ENCODE data around the gene WDR27.

WDR27 gene

GRCh38 chr6:169589699-169590257, 112.1 kb downstream of the WDR27 start:
- DNase-seq = no peak

DNA sequence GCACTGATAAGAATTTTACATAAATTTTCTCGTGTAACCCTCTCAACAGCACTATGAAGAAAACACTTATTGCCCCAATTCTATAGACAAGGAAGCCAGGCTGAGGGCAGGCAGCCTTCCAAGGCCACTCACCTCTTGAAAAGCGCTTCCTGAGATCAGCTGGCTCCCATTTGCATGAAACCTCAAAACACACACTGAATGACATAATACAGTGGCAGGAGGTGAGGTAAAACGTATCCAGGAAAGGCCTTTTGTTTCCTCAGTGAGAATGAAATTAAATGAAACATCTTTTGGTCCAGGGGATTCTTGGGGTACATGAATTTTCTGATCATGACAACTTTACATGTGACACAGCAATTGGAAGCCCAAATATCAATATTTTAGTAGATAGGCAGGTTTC, 112.5 kb downstream of the WDR27 start:
- DNase-seq = no peak

- no peak for DNase-seq
These were observed 113.9 kb downstream of the WDR27 start for GRCh38 chr6:169587975-169588374.

DNA sequence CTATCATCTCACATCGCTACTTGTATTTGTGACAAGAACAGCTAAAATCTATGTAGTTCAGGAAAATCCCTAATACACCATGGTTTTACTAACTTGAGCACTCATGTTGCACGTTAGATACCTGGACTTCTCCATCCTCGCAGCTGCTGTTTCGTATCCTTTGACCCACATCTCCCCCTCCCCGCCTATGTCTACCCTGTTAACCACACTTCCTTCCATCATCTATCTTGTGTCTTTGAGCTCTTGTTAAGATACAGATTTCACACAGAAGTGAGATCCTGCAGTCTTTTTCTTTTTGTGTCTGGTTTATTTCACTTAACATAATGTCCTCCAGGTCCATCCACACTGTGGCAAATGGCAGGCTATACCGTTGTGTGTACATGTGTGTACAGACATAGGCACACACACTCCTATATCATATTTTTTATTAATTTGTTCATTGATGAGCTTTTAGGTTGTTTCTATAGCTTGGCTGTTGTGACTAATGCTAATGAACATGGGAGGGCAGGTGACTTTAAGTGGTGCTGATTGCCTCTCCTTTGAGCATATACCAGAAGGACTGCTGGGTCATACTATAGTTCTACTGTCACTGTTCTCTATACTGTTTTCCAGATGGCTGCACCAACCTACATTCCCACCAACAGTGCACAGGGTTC, 117.8 kb downstream of the WDR27 start:
- no peak for DNase-seq

DNA sequence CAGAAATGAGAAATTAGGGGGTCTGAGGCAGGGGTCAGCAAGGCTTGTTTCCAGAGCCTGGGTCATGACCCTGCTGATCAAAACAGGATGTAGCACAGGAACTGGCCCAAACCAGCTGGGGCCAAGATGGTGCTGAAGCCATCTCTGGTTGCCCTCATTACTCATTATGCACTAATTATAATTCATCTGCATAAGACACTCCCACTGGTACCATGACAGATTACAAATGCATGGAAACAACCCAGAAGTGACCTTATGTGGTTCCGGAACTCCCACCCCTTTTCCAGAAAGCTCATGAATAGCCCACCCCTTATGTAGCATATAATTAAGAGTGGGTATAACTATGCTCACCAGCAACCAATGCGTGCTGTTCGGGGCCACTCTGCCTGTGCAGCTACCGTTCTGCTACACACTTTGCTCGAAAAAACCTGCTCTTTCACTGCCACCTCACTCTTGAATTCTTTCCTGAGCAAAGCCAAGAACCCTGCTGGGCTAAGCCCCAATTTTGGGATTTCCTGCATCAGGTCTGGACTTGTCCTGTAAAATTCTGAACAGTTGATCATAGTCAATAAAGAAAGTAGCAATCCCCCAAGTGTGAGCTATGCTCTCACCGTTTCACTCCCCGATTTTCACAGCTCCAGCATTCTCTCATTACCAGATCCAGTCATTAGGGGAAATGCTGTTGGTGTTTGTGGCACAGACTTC, 122.3 kb downstream of the WDR27 start:
- no peak for DNase-seq

DNA sequence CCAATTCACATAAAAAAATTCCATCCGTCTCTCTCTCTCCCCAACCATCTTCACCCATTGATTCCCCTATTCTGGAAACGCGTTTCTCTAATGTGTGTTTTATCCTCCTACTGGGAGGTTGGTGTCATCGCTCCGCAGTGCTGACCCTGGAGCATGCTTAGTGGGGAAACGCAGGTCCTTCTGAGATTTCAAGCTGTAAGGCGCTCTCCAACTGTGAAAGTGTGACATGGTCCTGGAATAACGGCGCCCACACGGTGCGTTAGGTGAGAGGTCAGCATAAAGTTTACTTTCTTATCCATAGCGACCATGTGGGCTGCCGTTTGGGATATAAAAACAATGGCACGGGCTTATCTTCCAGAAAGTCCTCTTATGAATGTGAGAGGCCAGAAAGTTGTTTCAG, 123.9 kb downstream of the WDR27 start:
- DNase-seq = no peak

DNA sequence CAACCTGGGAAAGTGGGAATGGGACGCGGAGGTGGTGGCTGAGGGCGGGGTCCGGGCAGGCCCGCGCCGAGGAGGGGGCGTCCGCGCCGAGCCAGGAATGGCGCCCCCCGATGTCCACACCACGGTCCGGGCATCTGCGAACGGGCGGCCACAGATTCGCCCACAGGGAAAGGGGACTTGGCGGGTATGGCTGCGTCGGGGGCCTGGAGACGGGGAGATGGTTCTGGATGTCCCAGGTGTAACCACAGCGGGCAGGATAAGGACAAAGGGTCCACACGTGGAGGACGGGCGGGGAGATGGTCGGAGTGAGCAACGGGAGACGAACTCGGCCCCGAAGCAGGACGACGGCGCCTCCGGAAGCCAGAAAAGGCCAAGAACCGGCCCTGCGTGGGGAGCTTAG, 124.6 kb downstream of the WDR27 start:
- no peak for DNase-seq

DNA sequence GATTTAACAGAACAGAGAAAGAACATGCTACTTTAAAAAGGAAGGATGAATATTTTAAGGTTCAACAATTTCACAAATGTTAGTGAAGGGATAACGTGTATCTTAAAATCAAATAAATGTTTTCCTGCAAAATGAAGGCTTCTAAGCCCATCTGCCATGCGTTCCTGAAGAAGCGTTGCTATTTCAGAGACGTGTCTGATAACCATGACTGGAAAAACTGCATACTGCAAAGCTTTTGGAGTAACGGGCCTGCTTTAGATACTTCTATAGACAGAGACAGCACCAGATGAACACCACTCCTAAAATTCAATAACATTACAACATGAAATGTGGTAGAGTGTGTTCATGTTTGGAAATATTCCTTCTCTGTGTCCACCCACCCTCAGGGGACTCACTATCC, 126.0 kb downstream of the WDR27 start:
- no peak for DNase-seq

DNA sequence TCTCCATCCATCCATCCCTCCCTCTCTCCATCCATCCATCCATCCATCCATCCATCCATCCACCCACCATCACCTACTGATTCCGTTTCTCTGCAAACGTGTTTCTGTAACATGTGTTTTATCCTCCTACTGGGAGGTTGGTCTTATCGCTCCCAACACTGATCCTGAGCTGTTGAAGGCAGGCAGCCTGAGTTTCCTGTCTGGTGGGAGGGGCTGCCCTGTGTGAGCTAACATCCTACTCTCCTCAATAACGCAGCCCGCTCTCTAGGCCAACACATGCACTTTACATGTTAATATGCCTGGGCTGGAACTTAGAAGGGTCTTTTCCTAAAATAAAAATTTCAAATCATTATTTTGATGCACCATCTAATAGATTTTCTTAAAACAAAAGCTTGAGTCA, 126.5 kb downstream of the WDR27 start:
- no peak for DNase-seq

GRCh38 chr6:169574420-169574819, 127.4 kb downstream of the WDR27 start:
- no peak for DNase-seq

GRCh38 chr6:169573883-169574282, 127.9 kb downstream of the WDR27 start:
- DNase-seq = no peak

DNA sequence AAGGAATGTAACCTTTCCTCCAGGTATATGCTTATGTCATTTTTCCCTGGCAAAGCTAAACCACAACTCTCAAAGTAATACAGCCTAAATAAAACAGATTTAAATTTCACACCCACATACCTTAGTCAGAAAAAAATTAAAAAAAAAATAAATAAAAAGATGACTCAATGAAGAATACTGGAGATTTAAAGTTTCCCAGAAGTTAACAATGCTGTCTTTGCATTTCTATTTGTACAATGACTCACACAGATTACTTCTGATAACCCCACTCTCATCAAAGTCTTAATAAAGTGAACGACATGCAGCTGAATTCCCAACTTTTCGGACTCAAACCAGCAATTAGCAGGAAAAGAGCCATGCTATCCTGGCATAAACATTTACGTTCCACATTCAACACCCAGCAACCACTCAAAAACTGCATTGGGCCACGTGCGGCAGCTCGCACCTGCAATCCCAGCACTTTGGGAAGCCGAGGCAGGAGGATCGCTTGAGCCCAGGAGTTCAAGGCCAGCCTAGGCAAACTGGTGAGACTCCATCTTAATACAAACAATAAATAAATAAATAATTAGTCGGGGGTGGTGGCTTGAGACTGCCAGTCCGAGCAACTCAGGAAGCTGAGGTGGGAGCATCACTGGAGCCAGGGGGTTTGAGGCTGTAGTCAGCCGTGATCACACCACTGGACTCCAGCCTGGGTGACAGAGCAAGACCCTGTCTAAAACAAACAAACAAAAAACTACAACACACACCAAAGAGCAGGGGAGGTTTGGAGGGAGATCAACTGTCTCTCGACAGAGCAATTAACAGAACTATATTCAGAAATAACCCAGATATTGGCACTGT, 130.5 kb downstream of the WDR27 start:
- DNase-seq = no peak

DNA sequence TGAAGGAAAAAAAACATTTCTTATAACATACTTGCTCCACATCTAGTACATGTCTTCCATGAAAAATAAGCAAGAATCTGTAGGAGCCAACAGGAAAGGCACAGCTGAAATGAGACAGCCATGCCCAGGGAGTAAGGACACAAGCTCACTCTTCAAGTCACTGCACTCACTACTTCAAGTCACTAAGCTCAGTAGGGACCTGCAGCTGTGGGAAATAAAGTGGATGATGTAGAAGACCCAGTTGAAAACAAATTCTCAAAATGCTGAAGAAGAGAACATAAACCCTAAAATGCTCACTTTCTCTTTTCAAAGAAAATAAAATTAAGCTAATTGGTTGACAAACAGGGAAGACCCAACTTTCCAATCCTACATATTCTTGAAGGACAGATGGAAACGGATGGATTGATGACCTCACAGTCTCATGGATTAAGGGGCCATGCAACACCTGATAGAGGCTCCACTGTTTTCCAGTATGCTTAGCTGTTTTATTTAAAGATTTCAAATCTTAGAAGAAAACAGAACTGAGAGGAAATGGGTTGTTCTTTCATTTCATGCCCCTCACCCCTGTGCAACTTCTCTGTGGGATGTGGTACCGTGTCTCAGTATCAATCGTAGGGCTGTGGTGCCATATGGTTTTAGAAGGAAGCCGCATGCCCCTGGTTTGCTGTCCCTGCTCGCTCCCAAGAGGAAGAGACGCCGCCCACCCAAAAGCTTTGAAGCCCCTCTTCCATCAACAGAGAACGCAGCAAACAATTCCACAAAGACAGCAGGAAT, 133.3 kb downstream of the WDR27 start:
- no peak for DNase-seq

GRCh38 chr6:169567819-169568218, 134.0 kb downstream of the WDR27 start:
- DNase-seq = no peak

DNA sequence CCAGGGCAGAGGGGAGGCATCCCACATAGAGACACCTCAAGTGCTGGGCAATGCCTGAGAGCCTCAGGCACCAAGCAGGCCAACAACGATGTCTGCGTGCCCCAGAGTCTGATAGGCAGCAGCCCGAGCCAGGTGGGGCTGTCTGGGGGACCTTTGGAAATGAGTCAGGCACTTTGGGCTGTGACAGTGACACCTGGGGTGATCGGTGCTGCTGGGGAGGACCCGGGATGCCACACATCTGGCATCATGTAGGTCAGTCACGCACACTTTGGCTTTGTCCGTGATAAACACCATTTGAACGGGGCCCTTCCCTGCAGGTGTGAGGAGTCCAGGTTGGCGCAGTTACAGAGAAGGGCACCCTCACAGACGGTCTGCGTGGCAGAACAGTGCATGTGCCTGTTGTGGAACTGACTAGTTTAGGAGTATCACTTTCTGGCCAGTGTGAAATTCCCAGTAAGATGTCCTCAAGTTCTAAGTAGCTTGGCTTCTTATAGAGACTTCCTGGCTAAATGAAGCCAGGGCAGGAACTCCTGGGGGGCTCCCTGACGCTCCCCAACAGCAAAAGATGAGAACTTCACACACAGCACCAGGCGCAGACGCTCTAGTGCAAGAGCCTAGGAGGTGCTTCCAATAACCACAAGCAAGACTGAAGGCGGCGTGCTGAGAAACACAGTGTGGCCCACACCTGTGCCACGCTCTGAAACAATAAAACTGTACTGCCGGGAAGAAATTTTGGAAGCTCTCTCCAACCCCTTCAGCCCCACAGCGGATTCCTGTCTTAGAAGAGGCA, 134.7 kb downstream of the WDR27 start:
- no peak for DNase-seq

- DNase-seq = no peak
These were observed 135.5 kb downstream of the WDR27 start for GRCh38 chr6:169566319-169566718.

DNA sequence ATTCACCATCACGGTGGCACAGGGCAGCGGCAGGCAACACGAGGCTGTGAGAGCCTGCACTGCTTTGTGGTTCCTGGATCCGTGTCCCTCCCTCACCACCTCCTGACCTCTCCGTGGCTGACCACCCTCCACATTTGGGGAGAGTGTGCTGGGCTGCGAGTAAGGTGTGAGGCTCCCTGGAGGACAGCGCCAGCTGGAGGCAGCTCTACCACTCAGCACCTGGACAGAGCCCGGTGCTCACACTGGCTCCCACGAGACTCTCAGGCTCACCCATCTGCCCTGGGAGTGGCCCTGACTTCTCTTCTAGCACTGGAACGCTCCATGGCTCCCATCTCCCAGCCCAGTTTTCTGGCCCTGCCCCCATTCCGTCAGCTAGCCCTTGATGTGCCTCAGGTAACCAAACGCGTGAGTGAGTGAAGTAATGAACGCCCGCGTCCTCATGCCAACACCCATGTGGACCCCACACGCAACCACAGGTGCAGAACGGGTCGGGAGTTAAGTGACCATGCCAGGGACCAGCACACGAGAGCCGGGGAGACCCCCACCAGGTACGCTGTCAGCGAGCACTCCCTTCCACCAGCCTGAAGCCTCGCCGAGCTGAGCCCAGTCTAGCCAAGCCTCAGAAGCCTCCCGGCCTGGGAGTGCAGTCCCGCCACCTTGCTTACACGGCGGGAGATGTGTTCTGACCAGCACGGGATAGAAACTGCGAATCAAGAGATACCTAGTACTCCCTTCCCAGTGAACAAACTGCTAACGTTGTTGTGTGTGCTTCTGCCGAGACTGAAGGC, 137.2 kb downstream of the WDR27 start:
- DNase-seq = no peak

DNA sequence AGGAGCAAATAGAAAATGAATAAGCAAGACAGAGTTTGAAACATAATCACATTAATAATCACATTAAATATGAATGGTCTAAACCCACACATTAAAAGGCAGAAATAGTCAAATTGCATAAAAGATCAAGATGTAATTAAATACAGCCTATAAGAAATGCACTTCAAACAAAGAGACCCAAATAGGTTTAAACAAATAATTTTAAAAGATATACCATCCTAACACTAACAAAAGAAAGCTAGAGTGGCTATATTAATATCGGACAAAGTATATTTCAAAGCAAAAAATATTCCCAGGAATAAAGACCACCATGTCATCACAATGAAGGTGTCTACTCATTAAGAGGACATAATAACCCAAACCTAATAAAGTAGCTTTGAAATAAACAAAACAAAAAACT, 140.2 kb downstream of the WDR27 start:
- no peak for DNase-seq

- no peak for DNase-seq
These were observed 142.2 kb downstream of the WDR27 start for GRCh38 chr6:169559592-169559991.

DNA sequence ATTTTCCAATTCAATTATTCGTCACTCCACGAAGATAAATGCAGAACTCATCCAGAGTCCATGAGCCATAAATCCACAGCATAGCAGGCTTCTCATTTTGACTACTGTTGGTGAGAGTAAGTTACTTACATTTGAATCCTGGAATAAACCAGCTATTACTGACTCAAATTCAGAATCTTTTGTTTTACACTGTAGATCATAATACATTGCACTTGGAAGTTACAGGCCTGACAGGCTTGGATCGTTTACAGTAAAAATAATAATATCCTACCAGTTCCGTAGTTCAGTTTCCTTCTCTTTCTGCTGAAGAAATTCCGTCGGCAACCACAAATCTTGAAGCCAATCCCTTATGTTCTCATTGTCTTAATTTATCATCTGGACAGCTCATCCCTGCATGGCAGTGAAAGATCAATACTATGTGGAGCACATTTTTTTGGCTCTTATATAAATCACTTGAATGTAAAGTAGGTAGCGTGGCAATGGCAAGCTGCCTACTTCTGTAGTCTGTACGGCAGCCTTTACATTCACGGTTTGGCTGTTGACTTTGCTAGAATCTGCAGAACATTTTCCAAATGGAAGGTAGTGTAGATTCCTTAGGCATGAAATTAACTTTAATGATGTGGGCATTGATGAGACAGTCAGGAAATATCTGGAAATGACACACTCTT, 142.9 kb downstream of the WDR27 start:
- DNase-seq = no peak

- DNase-seq = no peak
These were observed 143.5 kb downstream of the WDR27 start for GRCh38 chr6:169558378-169558773.
